ENCODE results near the gene GPRC5B.

DNA sequence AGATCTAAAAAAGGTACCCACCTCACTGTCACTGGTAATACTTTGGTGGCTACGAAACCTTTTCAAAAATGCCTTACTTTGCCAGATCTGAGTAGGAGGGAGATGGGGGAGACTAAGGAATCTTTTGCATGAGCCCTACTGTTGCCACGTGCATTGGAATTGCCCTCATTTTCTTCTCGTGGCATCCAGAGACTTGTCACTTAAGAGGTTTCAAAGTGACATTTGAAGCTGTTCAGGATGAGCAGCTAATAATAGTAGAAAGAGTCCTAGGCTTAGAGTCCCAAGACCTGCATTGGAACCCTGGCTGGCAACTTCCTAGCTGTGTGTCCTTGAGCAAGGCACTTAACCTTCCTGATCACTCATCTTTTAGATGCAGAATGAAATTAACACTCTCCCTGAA, 43.5 kb downstream of the GPRC5B start:
- TF ChIP-seq, protein P1, sequence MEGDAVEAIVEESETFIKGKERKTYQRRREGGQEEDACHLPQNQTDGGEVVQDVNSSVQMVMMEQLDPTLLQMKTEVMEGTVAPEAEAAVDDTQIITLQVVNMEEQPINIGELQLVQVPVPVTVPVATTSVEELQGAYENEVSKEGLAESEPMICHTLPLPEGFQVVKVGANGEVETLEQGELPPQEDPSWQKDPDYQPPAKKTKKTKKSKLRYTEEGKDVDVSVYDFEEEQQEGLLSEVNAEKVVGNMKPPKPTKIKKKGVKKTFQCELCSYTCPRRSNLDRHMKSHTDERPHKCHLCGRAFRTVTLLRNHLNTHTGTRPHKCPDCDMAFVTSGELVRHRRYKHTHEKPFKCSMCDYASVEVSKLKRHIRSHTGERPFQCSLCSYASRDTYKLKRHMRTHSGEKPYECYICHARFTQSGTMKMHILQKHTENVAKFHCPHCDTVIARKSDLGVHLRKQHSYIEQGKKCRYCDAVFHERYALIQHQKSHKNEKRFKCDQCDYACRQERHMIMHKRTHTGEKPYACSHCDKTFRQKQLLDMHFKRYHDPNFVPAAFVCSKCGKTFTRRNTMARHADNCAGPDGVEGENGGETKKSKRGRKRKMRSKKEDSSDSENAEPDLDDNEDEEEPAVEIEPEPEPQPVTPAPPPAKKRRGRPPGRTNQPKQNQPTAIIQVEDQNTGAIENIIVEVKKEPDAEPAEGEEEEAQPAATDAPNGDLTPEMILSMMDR (conservative IDR thresholded peaks at IDR 0.05) = no peak
- no peak for TF ChIP-seq ZFX (IDR thresholded peaks at IDR 0.05)
